HepG2 (cell line): ENCODE results near the gene IGF2BP3. TPM values are rescaled to one million over a fixed set of nuclear protein-coding genes. Genes with fewer than 3 reads are reported as not detected.

Experiments used
- CC2D1A ChIP-seq: sonication (generic); formaldehyde crosslinking; IDR thresholded peaks from 2 replicates; pipeline ENCODE4 v1.8.1; 2023; ENCODE audit warnings: mild to moderate bottlenecking, missing genetic modification reagents
- CREB1 ChIP-seq, 2 experiments: fragments of 450-650 bp in 1 of 2; IDR thresholded peaks; 2 replicates each; pipeline ENCODE4 v1.6.1; 2016 to 2017; ENCODE audit warnings: control low read depth in 1 of 2, mild to moderate bottlenecking in 1 of 2, missing compliant biosample characterization in 1 of 2, missing genetic modification characterization in 1 of 2
- DPF2 ChIP-seq: sonication (generic); formaldehyde crosslinking; IDR thresholded peaks from 2 replicates; pipeline ENCODE4 v1.4.0; 2020; ENCODE audit warnings: mild to moderate bottlenecking, low read depth, missing genetic modification reagents, borderline replicate concordance
- HCFC1 ChIP-seq: fragments of 150-350 bp; IDR thresholded peaks from 2 replicates; pipeline ENCODE4 v1.6.1; 2014; ENCODE audit warnings: low read depth, low read length
- KAT8 ChIP-seq: IDR thresholded peaks from 2 replicates; pipeline ENCODE4 v1.6.1; 2016; ENCODE audit warnings: missing genetic modification reagents, missing compliant biosample characterization
- MTA1 ChIP-seq: sonication (generic); formaldehyde crosslinking; IDR thresholded peaks from 2 replicates; pipeline ENCODE4 v1.4.0; 2020; ENCODE audit warnings: missing genetic modification reagents, mild to moderate bottlenecking, borderline replicate concordance
- POLR2A ChIP-seq, 2 experiments: IDR thresholded peaks; 2 replicates each; pipeline ENCODE4 v1.6.1; 2011; ENCODE audit warnings: low read depth in 2 of 2, low read length in 2 of 2, mild to moderate bottlenecking in 1 of 2, moderate library complexity in 1 of 2; ENCODE audit not compliant: insufficient read depth in 1 of 2
- POLR2AphosphoS2 ChIP-seq: IDR thresholded peaks from 2 replicates; pipeline ENCODE4 v1.6.1; 2011; ENCODE audit warnings: low read depth, low read length, improper control_type of control experiment
- RFX5 ChIP-seq: IDR thresholded peaks from 2 replicates; pipeline ENCODE4 v1.6.1; 2011; ENCODE audit warnings: low read depth, low read length, improper control_type of control experiment
- RFXANK ChIP-seq: IDR thresholded peaks from 2 replicates; pipeline ENCODE4 v1.6.1; 2016
- TOE1 ChIP-seq: sonication (generic); formaldehyde crosslinking; IDR thresholded peaks from 2 replicates; pipeline ENCODE4 v1.4.0; 2020; ENCODE audit warnings: mild to moderate bottlenecking, missing genetic modification reagents
- ZBTB21 ChIP-seq: sonication (generic); formaldehyde crosslinking; IDR thresholded peaks from 2 replicates; pipeline ENCODE4 v1.4.0; 2020; ENCODE audit warnings: missing genetic modification reagents
- ZFY ChIP-seq: sonication (generic); formaldehyde crosslinking; IDR thresholded peaks from 2 replicates; pipeline ENCODE4 v1.4.0; 2020; ENCODE audit warnings: missing genetic modification reagents
- ZNF180 ChIP-seq: sonication (generic); formaldehyde crosslinking; IDR thresholded peaks from 2 replicates; pipeline ENCODE4 v1.4.0; 2020; ENCODE audit warnings: low read depth, missing genetic modification reagents, borderline replicate concordance
- ZNF883 ChIP-seq: sonication (generic); formaldehyde crosslinking; IDR thresholded peaks from 2 replicates; pipeline ENCODE4 v1.5.1; 2020; ENCODE audit warnings: mild to moderate bottlenecking, missing genetic modification reagents; ENCODE audit errors: not compliant biosample characterization
- polyA plus RNA-seq, 8 experiments: library from polyadenylated mRNA; depleted of rRNA in 3 of 8; stranded (reverse) in 7 of 8; unstranded in 1 of 8; fragments of >200 nt; fragmentation: Illumina TruSeq in 4 of 8; extraction: Trizol in 4 of 8; gene quantifications; 2 replicates each; pipeline versions ENCODE4 v1.2.1 to v1.2.3, GENCODE V29; 2011 to 2016; ENCODE audit warnings: low read depth in 4 of 8, missing spikeins in 1 of 8, mixed read lengths in 1 of 8; ENCODE audit not compliant: insufficient read depth in 1 of 8
- total RNA-seq, 5 experiments: library from RNA; depleted of rRNA; stranded (reverse); fragments of >200 nt; fragmentation: Illumina TruSeq; extraction: Trizol; gene quantifications; 2 replicates each; pipeline ENCODE4 v1.2.3, GENCODE V29; 2016; ENCODE audit warnings: low read depth in 1 of 5
- TF ChIP-seq, protein P1 (sequence below): sonication (generic); formaldehyde crosslinking; conservative IDR thresholded peaks from 2 replicates; pipeline ENCODE4 v1.8.0; 2022; ENCODE audit warnings: mild to moderate bottlenecking, moderate library complexity, missing genetic modification reagents
- TF ChIP-seq, protein P2 (sequence below): sonication (generic); formaldehyde crosslinking; IDR thresholded peaks from 2 replicates; pipeline ENCODE4 v1.5.0; 2020; ENCODE audit warnings: mild to moderate bottlenecking, missing genetic modification reagents
- TF ChIP-seq, protein P3 (sequence below): sonication (generic); formaldehyde crosslinking; IDR thresholded peaks from 2 replicates; pipeline ENCODE4 v1.5.0; 2020; ENCODE audit warnings: missing genetic modification reagents
- TF ChIP-seq, protein P4 (sequence below): sonication (generic); formaldehyde crosslinking; IDR thresholded peaks from 2 replicates; pipeline ENCODE4 v1.8.1; 2023; ENCODE audit warnings: missing genetic modification reagents, mild to moderate bottlenecking, borderline replicate concordance
- TF ChIP-seq, protein P5 (sequence below): sonication (generic); formaldehyde crosslinking; IDR thresholded peaks from 2 replicates; pipeline ENCODE4 v1.9.0; 2021; ENCODE audit warnings: missing genetic modification reagents, borderline replicate concordance
- TF ChIP-seq, protein P6 (sequence below): sonication (generic); formaldehyde crosslinking; IDR thresholded peaks from 2 replicates; pipeline ENCODE4 v1.4.0; 2020; ENCODE audit warnings: missing genetic modification reagents

Gene IGF2BP3
- total and polyA plus RNA-seq, 2 of the 13 experiments (the other 11 are each of a cell fraction or from before 2014, with no cell fraction given), result 37.7 to 39.5 TPM

DNA sequence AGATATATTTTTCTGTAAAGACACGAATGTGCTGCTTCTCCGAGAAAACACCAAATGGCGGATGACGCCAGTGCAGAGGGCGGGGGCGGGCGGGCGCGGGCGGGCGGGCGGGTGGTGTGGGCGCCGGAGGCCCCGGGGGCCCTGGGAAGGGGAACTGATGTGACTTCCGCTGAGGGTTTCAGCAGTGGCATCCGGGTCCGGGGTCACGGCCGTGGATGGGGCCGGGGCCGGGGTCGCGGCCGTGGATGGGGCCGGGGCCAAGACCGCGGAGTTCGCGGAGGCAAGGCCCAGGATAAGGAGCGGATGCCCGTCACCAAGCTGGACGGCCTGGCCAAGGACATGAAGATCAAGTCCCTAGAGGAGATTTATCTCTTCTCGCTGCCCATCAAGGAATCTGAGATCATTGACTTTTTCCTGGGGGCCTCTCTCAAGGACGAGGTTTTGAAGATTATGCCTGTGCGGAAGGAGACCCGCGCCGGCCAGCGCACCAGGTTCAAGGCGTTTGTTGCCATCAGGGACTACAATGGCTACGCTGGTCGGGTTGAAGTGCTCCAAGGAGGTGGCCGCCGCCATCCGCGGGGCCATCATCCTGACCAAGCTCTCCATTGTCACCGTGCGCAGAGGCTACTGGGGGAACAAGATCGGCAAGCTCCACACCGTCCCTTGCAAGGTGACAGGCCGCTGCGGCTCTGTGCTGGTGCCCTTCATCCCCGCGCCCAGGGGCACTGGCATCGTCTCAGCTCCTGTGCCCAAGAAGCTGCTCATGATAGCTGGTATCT lies 20.3 kb upstream of the IGF2BP3 start (continued):
- TF ChIP-seq, protein P1, sequence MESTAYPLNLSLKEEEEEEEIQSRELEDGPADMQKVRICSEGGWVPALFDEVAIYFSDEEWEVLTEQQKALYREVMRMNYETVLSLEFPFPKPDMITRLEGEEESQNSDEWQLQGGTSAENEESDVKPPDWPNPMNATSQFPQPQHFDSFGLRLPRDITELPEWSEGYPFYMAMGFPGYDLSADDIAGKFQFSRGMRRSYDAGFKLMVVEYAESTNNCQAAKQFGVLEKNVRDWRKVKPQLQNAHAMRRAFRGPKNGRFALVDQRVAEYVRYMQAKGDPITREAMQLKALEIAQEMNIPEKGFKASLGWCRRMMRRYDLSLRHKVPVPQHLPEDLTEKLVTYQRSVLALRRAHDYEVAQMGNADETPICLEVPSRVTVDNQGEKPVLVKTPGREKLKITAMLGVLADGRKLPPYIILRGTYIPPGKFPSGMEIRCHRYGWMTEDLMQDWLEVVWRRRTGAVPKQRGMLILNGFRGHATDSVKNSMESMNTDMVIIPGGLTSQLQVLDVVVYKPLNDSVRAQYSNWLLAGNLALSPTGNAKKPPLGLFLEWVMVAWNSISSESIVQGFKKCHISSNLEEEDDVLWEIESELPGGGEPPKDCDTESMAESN (CRISPR knock-in tag), result no peak
- peak; percentile 59 for TF ChIP-seq KAT8 (CRISPR knock-in tag)
- no peak for TF ChIP-seq MTA1 (CRISPR knock-in tag)
- TF ChIP-seq, protein P2, sequence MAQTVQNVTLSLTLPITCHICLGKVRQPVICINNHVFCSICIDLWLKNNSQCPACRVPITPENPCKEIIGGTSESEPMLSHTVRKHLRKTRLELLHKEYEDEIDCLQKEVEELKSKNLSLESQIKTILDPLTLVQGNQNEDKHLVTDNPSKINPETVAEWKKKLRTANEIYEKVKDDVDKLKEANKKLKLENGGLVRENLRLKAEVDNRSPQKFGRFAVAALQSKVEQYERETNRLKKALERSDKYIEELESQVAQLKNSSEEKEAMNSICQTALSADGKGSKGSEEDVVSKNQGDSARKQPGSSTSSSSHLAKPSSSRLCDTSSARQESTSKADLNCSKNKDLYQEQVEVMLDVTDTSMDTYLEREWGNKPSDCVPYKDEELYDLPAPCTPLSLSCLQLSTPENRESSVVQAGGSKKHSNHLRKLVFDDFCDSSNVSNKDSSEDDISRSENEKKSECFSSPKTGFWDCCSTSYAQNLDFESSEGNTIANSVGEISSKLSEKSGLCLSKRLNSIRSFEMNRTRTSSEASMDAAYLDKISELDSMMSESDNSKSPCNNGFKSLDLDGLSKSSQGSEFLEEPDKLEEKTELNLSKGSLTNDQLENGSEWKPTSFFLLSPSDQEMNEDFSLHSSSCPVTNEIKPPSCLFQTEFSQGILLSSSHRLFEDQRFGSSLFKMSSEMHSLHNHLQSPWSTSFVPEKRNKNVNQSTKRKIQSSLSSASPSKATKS (CRISPR knock-in tag), result no peak
- TF ChIP-seq ZNF883 (CRISPR knock-in tag), result no peak
- TF ChIP-seq HCFC1, result no peak
- TF ChIP-seq, protein P3, sequence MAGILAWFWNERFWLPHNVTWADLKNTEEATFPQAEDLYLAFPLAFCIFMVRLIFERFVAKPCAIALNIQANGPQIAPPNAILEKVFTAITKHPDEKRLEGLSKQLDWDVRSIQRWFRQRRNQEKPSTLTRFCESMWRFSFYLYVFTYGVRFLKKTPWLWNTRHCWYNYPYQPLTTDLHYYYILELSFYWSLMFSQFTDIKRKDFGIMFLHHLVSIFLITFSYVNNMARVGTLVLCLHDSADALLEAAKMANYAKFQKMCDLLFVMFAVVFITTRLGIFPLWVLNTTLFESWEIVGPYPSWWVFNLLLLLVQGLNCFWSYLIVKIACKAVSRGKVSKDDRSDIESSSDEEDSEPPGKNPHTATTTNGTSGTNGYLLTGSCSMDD, result no peak
- TF ChIP-seq RFX5, result no peak
- no peak for TF ChIP-seq TOE1 (CRISPR knock-in tag)
- TF ChIP-seq CREB1 (IDR thresholded peaks at IDR 0.05), result no peak
- no peak for TF ChIP-seq CREB1 (CRISPR knock-in tag; IDR thresholded peaks at IDR 0.05)
- TF ChIP-seq, protein P4, sequence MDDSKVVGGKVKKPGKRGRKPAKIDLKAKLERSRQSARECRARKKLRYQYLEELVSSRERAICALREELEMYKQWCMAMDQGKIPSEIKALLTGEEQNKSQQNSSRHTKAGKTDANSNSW, result no peak
- peak; percentile 73 for TF ChIP-seq ZFY (CRISPR knock-in tag)
- TF ChIP-seq, protein P5, sequence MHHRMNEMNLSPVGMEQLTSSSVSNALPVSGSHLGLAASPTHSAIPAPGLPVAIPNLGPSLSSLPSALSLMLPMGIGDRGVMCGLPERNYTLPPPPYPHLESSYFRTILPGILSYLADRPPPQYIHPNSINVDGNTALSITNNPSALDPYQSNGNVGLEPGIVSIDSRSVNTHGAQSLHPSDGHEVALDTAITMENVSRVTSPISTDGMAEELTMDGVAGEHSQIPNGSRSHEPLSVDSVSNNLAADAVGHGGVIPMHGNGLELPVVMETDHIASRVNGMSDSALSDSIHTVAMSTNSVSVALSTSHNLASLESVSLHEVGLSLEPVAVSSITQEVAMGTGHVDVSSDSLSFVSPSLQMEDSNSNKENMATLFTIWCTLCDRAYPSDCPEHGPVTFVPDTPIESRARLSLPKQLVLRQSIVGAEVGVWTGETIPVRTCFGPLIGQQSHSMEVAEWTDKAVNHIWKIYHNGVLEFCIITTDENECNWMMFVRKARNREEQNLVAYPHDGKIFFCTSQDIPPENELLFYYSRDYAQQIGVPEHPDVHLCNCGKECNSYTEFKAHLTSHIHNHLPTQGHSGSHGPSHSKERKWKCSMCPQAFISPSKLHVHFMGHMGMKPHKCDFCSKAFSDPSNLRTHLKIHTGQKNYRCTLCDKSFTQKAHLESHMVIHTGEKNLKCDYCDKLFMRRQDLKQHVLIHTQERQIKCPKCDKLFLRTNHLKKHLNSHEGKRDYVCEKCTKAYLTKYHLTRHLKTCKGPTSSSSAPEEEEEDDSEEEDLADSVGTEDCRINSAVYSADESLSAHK (CRISPR knock-in tag), result no peak
- TF ChIP-seq ZNF180, result no peak
- TF ChIP-seq ZBTB21 (CRISPR knock-in tag), result no peak
- TF ChIP-seq, protein P6, sequence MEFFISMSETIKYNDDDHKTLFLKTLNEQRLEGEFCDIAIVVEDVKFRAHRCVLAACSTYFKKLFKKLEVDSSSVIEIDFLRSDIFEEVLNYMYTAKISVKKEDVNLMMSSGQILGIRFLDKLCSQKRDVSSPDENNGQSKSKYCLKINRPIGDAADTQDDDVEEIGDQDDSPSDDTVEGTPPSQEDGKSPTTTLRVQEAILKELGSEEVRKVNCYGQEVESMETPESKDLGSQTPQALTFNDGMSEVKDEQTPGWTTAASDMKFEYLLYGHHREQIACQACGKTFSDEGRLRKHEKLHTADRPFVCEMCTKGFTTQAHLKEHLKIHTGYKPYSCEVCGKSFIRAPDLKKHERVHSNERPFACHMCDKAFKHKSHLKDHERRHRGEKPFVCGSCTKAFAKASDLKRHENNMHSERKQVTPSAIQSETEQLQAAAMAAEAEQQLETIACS (CRISPR knock-in tag), result no peak
- TF ChIP-seq CC2D1A (CRISPR knock-in tag), result no peak
- TF ChIP-seq POLR2A (IDR thresholded peaks at IDR 0.05; ENCODE audit: insufficient read depth in 1 of 2, low read depth in 2 of 2, low read length in 2 of 2), result peak; percentile 22 to 50; a peak in 2 of 4 replicates
- TF ChIP-seq DPF2 (CRISPR knock-in tag), result no peak
- no peak for TF ChIP-seq RFXANK (CRISPR knock-in tag)
- TF ChIP-seq POLR2AphosphoS2, result no peak
